NCI-H524 treated with DMSO at 0.1 percent for 48 hours (cell line): ENCODE results near the gene GPR78.

ENCODE experiments used
- DNase-seq: peaks from one replicate; lab custom pipeline; 2025; lab: John Stamatoyannopoulos, UW

GPR78 gene

GRCh38 chr4:8586671-8587468, 6.7 kb downstream of the GPR78 start:
- DNase-seq = no peak

- no peak for DNase-seq
Observed at GRCh38 chr4:8587469-8588195, 7.4 kb downstream of the GPR78 start.

GRCh38 chr4:8588196-8588470, 7.9 kb downstream of the GPR78 start:
- DNase-seq = no peak

- no peak for DNase-seq
Observed at GRCh38 chr4:8589336-8589735, 9.1 kb downstream of the GPR78 start.

GRCh38 chr4:8589823-8590545, 9.8 kb downstream of the GPR78 start:
- DNase-seq = no peak

- DNase-seq = no peak
Observed at GRCh38 chr4:8590546-8590880, 10.3 kb downstream of the GPR78 start.

GRCh38 chr4:8591114-8591513, 10.9 kb downstream of the GPR78 start:
- no peak for DNase-seq

GRCh38 chr4:8591626-8592365, 11.6 kb downstream of the GPR78 start:
- no peak for DNase-seq

GRCh38 chr4:8592366-8593263, 12.4 kb downstream of the GPR78 start, which contains the start of gene CPZ:
TSS of gene CPZ (plus strand) at chr4:8592765. CDS start at chr4:8592834, 69 bp downstream.
- no peak for DNase-seq

GRCh38 chr4:8593264-8594096, 13.3 kb downstream of the GPR78 start:
- no peak for DNase-seq

- DNase-seq = no peak
Observed at GRCh38 chr4:8594097-8595038, 14.2 kb downstream of the GPR78 start.

- peak; percentile 60 for DNase-seq
Observed at GRCh38 chr4:8595237-8596087, 15.3 kb downstream of the GPR78 start.

- DNase-seq = no peak
Observed at GRCh38 chr4:8596891-8597290, 16.7 kb downstream of the GPR78 start.

- DNase-seq = no peak
Observed at GRCh38 chr4:8597319-8597718, 17.1 kb downstream of the GPR78 start.

GRCh38 chr4:8597791-8598190, 17.6 kb downstream of the GPR78 start:
- DNase-seq = no peak

GRCh38 chr4:8598391-8599090, 18.3 kb downstream of the GPR78 start:
- DNase-seq = no peak

- DNase-seq = no peak
Observed at GRCh38 chr4:8599091-8599460, 18.9 kb downstream of the GPR78 start.

GRCh38 chr4:8599657-8600056, 19.5 kb downstream of the GPR78 start:
- no peak for DNase-seq
